HepG2 (cell line): Measurements from ENCODE around the gene GTF2A2. TPM values are rescaled to one million over a fixed set of nuclear protein-coding genes. Genes with fewer than 3 reads are reported as not detected.
A peak's percentile ranks its signal among the peaks of the same experiment; 100 is the strongest.

ENCODE experiments used
- ESRRA ChIP-seq: sonication (generic); formaldehyde crosslinking; IDR thresholded peaks from 2 replicates; pipeline ENCODE4 v1.5.1; 2020; ENCODE audit warnings: mild to moderate bottlenecking, low read depth, missing genetic modification reagents
- FOXK2 ChIP-seq: fragments of 450-650 bp; IDR thresholded peaks from 2 replicates; pipeline ENCODE4 v1.6.1; 2016
- MIER3 ChIP-seq: IDR thresholded peaks from 2 replicates; pipeline ENCODE4 v1.6.1; 2016; ENCODE audit warnings: missing compliant biosample characterization, borderline replicate concordance
- ZNF205 ChIP-seq: IDR thresholded peaks from 2 replicates; pipeline ENCODE4 v1.6.1; 2018; ENCODE audit warnings: missing biosample characterization, missing genetic modification reagents
- polyA plus RNA-seq, 8 experiments: library from polyadenylated mRNA; depleted of rRNA in 3 of 8; stranded (reverse) in 7 of 8; unstranded in 1 of 8; fragments of >200 nt; fragmentation: Illumina TruSeq in 4 of 8; extraction: Trizol in 4 of 8; gene quantifications; 2 replicates each; pipeline versions ENCODE4 v1.2.1 to v1.2.3, GENCODE V29; 2011 to 2016; ENCODE audit warnings: low read depth in 4 of 8, missing spikeins in 1 of 8, mixed read lengths in 1 of 8; ENCODE audit not compliant: insufficient read depth in 1 of 8
- total RNA-seq, 5 experiments: library from RNA; depleted of rRNA; stranded (reverse); fragments of >200 nt; fragmentation: Illumina TruSeq; extraction: Trizol; gene quantifications; 2 replicates each; pipeline ENCODE4 v1.2.3, GENCODE V29; 2016; ENCODE audit warnings: low read depth in 1 of 5
- TF ChIP-seq, protein P1 (sequence below): sonication (generic); formaldehyde crosslinking; IDR thresholded peaks from 2 replicates; pipeline ENCODE4 v1.5.1; 2020; ENCODE audit warnings: missing genetic modification reagents, mild to moderate bottlenecking, borderline replicate concordance
- TF ChIP-seq, protein P2 (sequence below): sonication (generic); formaldehyde crosslinking; IDR thresholded peaks from 2 replicates; pipeline ENCODE4 v1.5.0; 2020; ENCODE audit warnings: mild to moderate bottlenecking, low read depth, missing genetic modification reagents, borderline replicate concordance
- TF ChIP-seq, protein P3 (sequence below): sonication (generic); formaldehyde crosslinking; IDR thresholded peaks from 2 replicates; pipeline ENCODE4 v1.9.0; 2021; ENCODE audit warnings: missing genetic modification reagents, mild to moderate bottlenecking, borderline replicate concordance

Gene GTF2A2
- total and polyA plus RNA-seq, 2 of the 13 experiments (the other 11 are each of a cell fraction or from before 2014, with no cell fraction given) = 24.4 to 106 TPM

DNA sequence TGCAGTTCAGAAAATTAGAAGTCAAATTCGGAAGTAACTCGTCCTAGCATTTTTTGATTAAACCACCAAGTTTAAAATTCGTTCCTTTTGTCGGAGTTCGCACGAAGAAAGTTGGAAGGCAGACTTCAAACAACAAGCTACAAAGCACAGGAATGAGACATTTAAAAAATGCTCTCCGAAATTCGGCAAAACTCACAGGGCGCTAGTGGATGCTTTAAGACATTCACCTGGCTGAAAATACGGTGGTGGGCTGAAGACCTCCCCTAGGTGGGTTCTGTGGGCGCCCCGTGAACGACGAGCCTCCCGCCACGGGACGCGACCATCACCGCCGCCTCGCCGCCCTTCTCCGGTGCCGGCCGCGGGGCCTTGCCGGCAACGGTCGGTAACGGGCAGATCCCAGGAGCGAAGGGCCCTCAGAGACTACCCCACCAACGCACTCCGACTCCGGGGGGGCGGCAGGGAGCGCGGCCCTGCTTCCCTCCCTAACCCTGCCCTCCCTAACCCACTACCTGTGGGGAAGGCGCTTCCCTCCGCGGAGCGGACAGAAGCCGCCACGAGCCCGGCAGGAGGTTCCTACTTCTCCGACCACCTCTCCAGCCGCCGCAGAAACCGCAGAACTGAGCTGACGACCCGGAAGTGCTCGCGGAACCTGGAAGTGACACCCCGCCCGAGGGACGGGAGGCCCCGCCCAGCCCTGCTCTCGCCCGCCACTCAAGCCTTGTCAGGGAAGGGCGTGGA, at the start of gene GTF2A2 (continued):
- TF ChIP-seq, protein P1, sequence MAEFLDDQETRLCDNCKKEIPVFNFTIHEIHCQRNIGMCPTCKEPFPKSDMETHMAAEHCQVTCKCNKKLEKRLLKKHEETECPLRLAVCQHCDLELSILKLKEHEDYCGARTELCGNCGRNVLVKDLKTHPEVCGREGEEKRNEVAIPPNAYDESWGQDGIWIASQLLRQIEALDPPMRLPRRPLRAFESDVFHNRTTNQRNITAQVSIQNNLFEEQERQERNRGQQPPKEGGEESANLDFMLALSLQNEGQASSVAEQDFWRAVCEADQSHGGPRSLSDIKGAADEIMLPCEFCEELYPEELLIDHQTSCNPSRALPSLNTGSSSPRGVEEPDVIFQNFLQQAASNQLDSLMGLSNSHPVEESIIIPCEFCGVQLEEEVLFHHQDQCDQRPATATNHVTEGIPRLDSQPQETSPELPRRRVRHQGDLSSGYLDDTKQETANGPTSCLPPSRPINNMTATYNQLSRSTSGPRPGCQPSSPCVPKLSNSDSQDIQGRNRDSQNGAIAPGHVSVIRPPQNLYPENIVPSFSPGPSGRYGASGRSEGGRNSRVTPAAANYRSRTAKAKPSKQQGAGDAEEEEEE (CRISPR knock-in tag) = no peak
- TF ChIP-seq FOXK2 (no peak), MIER3 (CRISPR knock-in tag) (no peak), ESRRA (CRISPR knock-in tag) (no peak), ZNF205 (CRISPR knock-in tag) (0 out of 2 replicates have a peak, but pooled peaks have one; percentile 53)
- TF ChIP-seq, protein P2, sequence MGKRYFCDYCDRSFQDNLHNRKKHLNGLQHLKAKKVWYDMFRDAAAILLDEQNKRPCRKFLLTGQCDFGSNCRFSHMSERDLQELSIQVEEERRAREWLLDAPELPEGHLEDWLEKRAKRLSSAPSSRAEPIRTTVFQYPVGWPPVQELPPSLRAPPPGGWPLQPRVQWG = no peak
- TF ChIP-seq, protein P3, sequence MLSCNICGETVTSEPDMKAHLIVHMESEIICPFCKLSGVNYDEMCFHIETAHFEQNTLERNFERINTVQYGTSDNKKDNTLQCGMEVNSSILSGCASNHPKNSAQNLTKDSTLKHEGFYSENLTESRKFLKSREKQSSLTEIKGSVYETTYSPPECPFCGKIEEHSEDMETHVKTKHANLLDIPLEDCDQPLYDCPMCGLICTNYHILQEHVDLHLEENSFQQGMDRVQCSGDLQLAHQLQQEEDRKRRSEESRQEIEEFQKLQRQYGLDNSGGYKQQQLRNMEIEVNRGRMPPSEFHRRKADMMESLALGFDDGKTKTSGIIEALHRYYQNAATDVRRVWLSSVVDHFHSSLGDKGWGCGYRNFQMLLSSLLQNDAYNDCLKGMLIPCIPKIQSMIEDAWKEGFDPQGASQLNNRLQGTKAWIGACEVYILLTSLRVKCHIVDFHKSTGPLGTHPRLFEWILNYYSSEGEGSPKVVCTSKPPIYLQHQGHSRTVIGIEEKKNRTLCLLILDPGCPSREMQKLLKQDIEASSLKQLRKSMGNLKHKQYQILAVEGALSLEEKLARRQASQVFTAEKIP (CRISPR knock-in tag) = no peak
